Chondrocyte (in vitro differentiated cells): Measurements from ENCODE around the gene SMAD3. TPM values are rescaled to one million over a fixed set of nuclear protein-coding genes. Genes with fewer than 3 reads are reported as not detected.

ENCODE experiments used
- DNase-seq: peaks from one replicate; pipeline ENCODE4 v3.0.0; 2021; ENCODE audit warnings: mixed read lengths, low spot score
- H3K27ac Mint-ChIP-seq: one replicate; pipeline ENCODE4 v1.8.0; 2021; ENCODE audit warnings: mild to moderate bottlenecking, moderate library complexity, mixed read lengths; ENCODE audit not compliant: unreplicated experiment
- H3K27me3 Mint-ChIP-seq: 2 replicates; pipeline ENCODE4 v1.8.0; 2021; ENCODE audit warnings: low read depth, mixed read lengths
- H3K36me3 Mint-ChIP-seq: 2 replicates; pipeline ENCODE4 v1.8.0; 2021; ENCODE audit warnings: low read depth, mixed read lengths
- H3K4me1 Mint-ChIP-seq: 2 replicates; pipeline ENCODE4 v1.8.0; 2021; ENCODE audit warnings: low read depth, mild to moderate bottlenecking, mixed read lengths
- H3K4me3 Mint-ChIP-seq: one replicate; pipeline ENCODE4 v1.8.0; 2021; ENCODE audit warnings: mild to moderate bottlenecking, moderate library complexity, mixed read lengths; ENCODE audit not compliant: unreplicated experiment
- H3K9me3 Mint-ChIP-seq: 2 replicates; pipeline ENCODE4 v1.8.0; 2021; ENCODE audit warnings: low read depth, mixed read lengths
- CTCF ChIP-seq: fragments of 200-600 bp; sonication (generic); IDR thresholded peaks from 2 replicates; pipeline ENCODE4 v1.5.0; 2021; ENCODE audit warnings: antibody characterized with exemption, mild to moderate bottlenecking, moderate library complexity
- total RNA-seq: library from RNA; stranded (reverse); gene quantifications from 3 replicates; pipeline ENCODE4 v1.2.1, GENCODE V29; 2021

SMAD3 gene
- total RNA-seq, 1 donor from 2014 or later: 23.2 TPM

GRCh38 chr15:67181221-67181639, 115.8 kb downstream of the SMAD3 start:
- H3K27me3 Mint-ChIP-seq: no peaks in the 10 kb centered on the region
- no peak overlapping the region for H3K27ac Mint-ChIP-seq
- no peak for DNase-seq
- peaks cover 29% of the 10 kb centered on the region for H3K4me1 Mint-ChIP-seq
- peak; percentile 25 for TF ChIP-seq CTCF
- H3K9me3 Mint-ChIP-seq: no peaks in the 10 kb centered on the region
- no peak overlapping the region for H3K4me3 Mint-ChIP-seq
- peaks cover 20% of the 10 kb centered on the region for H3K36me3 Mint-ChIP-seq

GRCh38 chr15:67183443-67184169, 118.2 kb downstream of the SMAD3 start:
- DNase-seq: no peak

GRCh38 chr15:67184208-67184925, 119.0 kb downstream of the SMAD3 start:
- Mint-ChIP-seq H3K27ac (no peak overlapping the region), H3K9me3 (no peaks in the 10 kb centered on the region), H3K4me3 (no peak overlapping the region), H3K27me3 (no peaks in the 10 kb centered on the region), H3K4me1 (peaks cover 16% of the 10 kb centered on the region), H3K36me3 (peaks cover 35% of the 10 kb centered on the region)
- peak; percentile 49 for DNase-seq
- no peak for TF ChIP-seq CTCF

More at GRCh38 chr15:67183443-67184169, 118.2 kb downstream of the SMAD3 start:
- Mint-ChIP-seq H3K4me3 (no peak overlapping the region), H3K36me3 (peaks cover 32% of the 10 kb centered on the region), H3K27me3 (no peaks in the 10 kb centered on the region), H3K9me3 (no peaks in the 10 kb centered on the region), H3K4me1 (peaks cover 16% of the 10 kb centered on the region), H3K27ac (no peak overlapping the region)
- no peak for TF ChIP-seq CTCF

GRCh38 chr15:67185051-67185450, 119.6 kb downstream of the SMAD3 start:
- DNase-seq: no peak
- H3K9me3 Mint-ChIP-seq: no peaks in the 10 kb centered on the region
- no peak overlapping the region for H3K27ac Mint-ChIP-seq
- no peak for TF ChIP-seq CTCF
- peaks cover 34% of the 10 kb centered on the region for H3K36me3 Mint-ChIP-seq
- H3K27me3 Mint-ChIP-seq: no peaks in the 10 kb centered on the region
- peaks cover 16% of the 10 kb centered on the region for H3K4me1 Mint-ChIP-seq
- H3K4me3 Mint-ChIP-seq: no peak overlapping the region

GRCh38 chr15:67185621-67186225, 120.3 kb downstream of the SMAD3 start:
- no peaks in the 10 kb centered on the region for H3K27me3 Mint-ChIP-seq
- peaks cover 33% of the 10 kb centered on the region for H3K36me3 Mint-ChIP-seq
- H3K9me3 Mint-ChIP-seq: no peaks in the 10 kb centered on the region
- DNase-seq: no peak
- no peak for TF ChIP-seq CTCF
- peaks cover 16% of the 10 kb centered on the region for H3K4me1 Mint-ChIP-seq
- no peak overlapping the region for H3K27ac Mint-ChIP-seq
- H3K4me3 Mint-ChIP-seq: no peak overlapping the region
